ENCODE data around the gene TLCD2. TPM values are rescaled to one million over a fixed set of nuclear protein-coding genes. Genes with fewer than 3 reads are reported as not detected.

Gene TLCD2
- total and polyA plus RNA-seq, 12 donors = 0.96 to 6.0 (median 1.9) TPM

GRCh38 chr17:1713878-1714426, 3.8 kb upstream of the TLCD2 start:
- peak overlapping the region; percentile 98 to 100 (median 99) for H3K27ac ChIP-seq
- DNase-seq (no peak), ATAC-seq (no peak)
- WGBS, 2 donors = 8 to 18% methylated on average over 11 of the region's 11 CpGs
- no peaks in the 10 kb centered on the region for H3K9me3 ChIP-seq
- peaks cover 0 to 11% (median 0%) of the 10 kb centered on the region in 7 donors for H3K27me3 ChIP-seq
- intact Hi-C loops (cut with DNase I) = loop anchor here in 9 of 10 donors (1.0 to 10.0 kb wide), 10 partner anchors 30 to 449 kb away; partner anchors contain the start of gene PRPF8 (in 1 of the 9)
- H3K36me3 ChIP-seq = peaks cover 0 to 38% (median 24%) of the 10 kb centered on the region in 9 donors
- TF ChIP-seq CTCF (IDR thresholded peaks at IDR 0.05) = peak in 5 of 9 donors; percentile 11 to 46 (median 25)
- H3K4me1 ChIP-seq = peaks cover 17 to 77% (median 68%) of the 10 kb centered on the region in 9 donors
- peak overlapping the region; percentile 43 to 99 (median 94) for H3K4me3 ChIP-seq

DNA sequence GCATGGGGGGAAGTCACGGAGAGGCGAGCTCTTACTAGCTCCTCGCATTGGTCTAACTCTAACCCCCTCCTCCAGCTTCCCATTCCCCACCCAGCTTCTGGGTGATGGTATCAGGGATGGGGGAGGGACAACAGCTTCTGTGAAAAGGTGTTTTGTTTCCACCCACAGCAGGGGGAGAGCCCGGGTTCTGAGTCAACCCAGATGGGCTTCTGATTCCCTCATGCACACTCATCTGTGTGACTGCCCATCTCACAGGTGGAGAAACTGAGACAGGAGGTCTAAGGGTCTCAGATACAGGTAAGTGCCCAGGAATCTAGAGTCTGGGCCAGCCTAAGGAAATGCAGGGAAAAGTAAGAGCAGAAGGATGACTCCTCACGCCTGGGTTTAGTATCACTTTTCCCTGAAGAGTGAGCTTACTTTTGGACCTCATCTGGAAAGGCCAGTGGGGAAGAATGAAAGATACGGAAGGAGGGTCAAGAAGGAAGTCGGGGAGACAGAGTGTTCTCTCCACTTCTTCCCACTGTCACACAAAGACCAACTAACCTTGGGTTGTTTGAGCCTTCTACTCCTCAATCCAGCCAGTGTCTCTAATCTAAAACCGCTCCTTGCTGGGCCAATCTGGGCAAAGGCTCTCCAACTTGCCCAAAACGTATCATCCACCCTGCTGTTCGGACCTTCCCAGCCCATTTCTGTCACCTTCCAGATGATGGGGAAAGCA, 3.1 kb upstream of the TLCD2 start:
- no peak for TF ChIP-seq CTCF (IDR thresholded peaks at IDR 0.05)
- Histone ChIP-seq H3K36me3 (peaks cover 0 to 38% (median 24%) of the 10 kb centered on the region in 9 donors), H3K27me3 (peaks cover 0 to 11% (median 0%) of the 10 kb centered on the region in 7 donors), H3K4me1 (peaks cover 12 to 72% (median 62%) of the 10 kb centered on the region in 9 donors), H3K27ac (peak overlapping the region; percentile 98 to 100 (median 99)), H3K4me3 (peak overlapping the region; percentile 23 to 99 (median 94)), H3K9me3 (no peaks in the 10 kb centered on the region)
- intact Hi-C loops (cut with DNase I) = loop anchor here in 8 of 10 donors (5.0 to 10.0 kb wide), 9 partner anchors 36 to 449 kb away; no protein-coding TSS in a partner anchor
- ATAC-seq (no peak), DNase-seq (no peak)
- 66 to 72% methylated on average over 10 of the region's 10 CpGs for WGBS, 2 donors

DNA sequence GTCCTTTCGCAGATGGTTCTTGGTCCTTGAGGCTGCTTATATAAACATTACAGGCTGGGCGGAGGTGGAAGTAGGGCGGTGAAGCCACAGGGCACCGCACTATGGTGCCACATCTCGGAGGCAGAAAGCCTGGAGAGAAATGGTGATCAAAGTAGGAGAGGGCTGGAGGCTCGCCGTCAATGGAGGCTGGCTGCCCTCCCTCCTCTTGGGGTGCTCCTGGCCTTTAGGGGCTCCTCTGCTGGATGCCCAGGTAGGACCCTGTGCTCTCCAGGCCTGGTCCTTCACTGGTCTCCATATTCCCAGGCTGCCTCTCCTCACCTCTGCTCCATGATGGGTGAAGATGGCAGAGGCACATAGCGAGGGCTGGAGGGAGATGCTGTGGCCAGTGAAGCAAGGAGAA, 2.1 kb upstream of the TLCD2 start:
- Histone ChIP-seq H3K4me3 (peak overlapping the region in 1 of 10 donors; percentile 8), H3K9me3 (no peaks in the 10 kb centered on the region), H3K27me3 (peaks cover 0 to 11% (median 0%) of the 10 kb centered on the region in 7 donors), H3K27ac (peak overlapping the region in 3 of 10 donors; percentile 99 to 100 (median 99)), H3K36me3 (peaks cover 0 to 46% (median 24%) of the 10 kb centered on the region in 9 donors), H3K4me1 (peaks cover 10 to 62% (median 52%) of the 10 kb centered on the region in 9 donors)
- intact Hi-C loops (cut with DNase I) = loop anchor here in 8 of 10 donors (5.0 to 10.0 kb wide), 9 partner anchors 35 to 447 kb away; no protein-coding TSS in a partner anchor
- no peak for ATAC-seq
- DNase-seq = no peak
- 91 to 92% methylated on average over 8 of the region's 8 CpGs for WGBS, 2 donors
- no peak for TF ChIP-seq CTCF (IDR thresholded peaks at IDR 0.05)

DNA sequence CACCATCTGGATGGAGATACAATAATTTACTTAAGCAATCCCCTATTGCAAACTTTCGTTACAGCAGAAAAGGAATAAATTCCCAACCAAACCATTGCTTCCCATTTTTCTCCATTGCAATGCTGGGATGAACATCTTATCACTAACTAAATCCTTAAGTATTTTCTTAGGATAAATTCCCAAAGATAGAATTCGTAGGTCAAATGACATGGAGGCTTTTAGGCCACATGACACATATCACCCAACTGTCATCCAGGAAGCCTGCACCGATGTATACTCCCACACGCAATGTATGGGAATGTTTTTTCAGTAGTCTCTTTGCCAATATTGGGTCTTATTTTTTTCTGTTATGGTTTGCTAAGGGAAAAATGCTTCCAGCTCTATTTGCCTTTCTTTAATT, 1.6 kb upstream of the TLCD2 start:
- H3K27me3 ChIP-seq = peaks cover 0 to 11% (median 0%) of the 10 kb centered on the region in 7 donors
- no peak for ATAC-seq
- DNase-seq = no peak
- H3K27ac ChIP-seq = peak overlapping the region in 2 of 10 donors; percentile 79 to 99
- H3K36me3 ChIP-seq = peaks cover 0 to 50% (median 24%) of the 10 kb centered on the region in 9 donors
- no peak for TF ChIP-seq CTCF (IDR thresholded peaks at IDR 0.05)
- H3K4me3 ChIP-seq = no peak overlapping the region
- H3K4me1 ChIP-seq = peaks cover 10 to 61% (median 52%) of the 10 kb centered on the region in 9 donors
- no peaks in the 10 kb centered on the region for H3K9me3 ChIP-seq
- WGBS, 2 donors = 62 to 70% methylated on average over 4 of the region's 4 CpGs
- intact Hi-C loops (cut with DNase I) = loop anchor here in 8 of 10 donors (2.0 to 10.0 kb wide), 10 partner anchors 27 to 447 kb away; partner anchors contain the start of gene PRPF8 (in 1 of the 8)
